Stimulated activated CD4-positive, alpha-beta T cell treated with anti-CD3 and anti-CD28 coated beads, Interleukin-4, amount 100 ng/mL, for 1 hour (primary cell): Measurements from ENCODE around the gene THNSL1.

Experiments
- DNase-seq: peaks from one replicate; pipeline ENCODE4 v3.0.0-alpha.2; 2020

THNSL1 gene

GRCh38 chr10:25061711-25062449 lies 45.5 kb downstream of the THNSL1 start:
- no peak for DNase-seq

- no peak for DNase-seq
Measured at GRCh38 chr10:25063157-25063556, 46.7 kb downstream of the THNSL1 start.

DNA sequence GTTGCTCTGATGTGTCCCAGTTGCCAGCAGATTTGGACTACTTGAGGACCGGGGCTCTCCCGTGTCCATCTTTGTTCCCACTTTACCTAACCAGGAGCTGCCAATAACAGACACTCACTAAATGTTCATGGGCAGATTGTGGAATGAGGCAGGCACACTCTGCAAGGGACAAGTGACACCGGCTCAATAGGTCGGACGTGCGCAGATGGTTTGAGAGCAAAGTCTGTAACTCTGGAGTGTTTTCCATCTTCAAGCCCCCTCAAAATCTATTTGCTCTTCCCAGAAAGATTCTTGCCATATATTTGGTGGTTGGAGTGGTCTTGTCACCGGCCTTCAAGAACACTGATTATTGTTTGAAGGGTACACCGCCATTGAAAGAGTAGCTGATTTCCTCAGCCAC lies 47.2 kb downstream of the THNSL1 start:
- no peak for DNase-seq

GRCh38 chr10:25064401-25064800 lies 48.0 kb downstream of the THNSL1 start:
- DNase-seq = no peak

DNA sequence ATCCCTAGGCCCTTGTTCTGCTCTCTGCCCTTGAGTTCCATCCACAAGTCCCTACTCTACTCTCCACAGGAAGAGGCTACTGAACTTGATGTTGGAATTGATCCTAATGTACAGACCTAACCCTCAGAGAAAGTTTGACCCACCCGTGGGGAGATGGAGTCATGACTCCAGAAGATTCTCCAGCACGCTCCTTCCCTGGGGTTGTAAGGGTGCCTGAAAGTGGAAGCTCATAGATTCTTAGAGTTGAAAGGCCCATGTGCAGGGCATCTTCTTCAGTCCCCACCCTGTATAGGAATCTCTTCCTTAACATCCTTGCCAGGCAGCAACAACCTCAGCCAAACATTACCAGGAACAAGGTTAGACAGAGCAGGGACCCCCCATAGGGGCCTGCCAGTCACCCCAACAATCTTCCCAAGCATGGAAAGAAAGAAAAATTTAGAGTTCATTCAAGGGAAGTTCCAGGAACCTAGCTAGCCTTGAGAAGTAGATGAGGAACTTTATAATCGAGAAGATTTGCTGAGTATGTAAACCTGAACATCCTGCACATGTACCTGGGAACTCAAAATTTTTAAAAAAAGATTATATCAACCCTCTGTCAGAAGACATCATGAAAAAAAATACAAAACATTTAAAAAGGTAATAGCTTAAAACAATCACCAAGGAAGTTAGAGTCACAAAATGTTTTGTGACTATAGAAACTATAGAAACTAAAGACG lies 49.5 kb downstream of the THNSL1 start:
- DNase-seq = no peak

- DNase-seq = no peak
Measured at GRCh38 chr10:25068152-25069058, 52.0 kb downstream of the THNSL1 start.

- DNase-seq = no peak
Measured at GRCh38 chr10:25071227-25071626, 54.8 kb downstream of the THNSL1 start.

DNA sequence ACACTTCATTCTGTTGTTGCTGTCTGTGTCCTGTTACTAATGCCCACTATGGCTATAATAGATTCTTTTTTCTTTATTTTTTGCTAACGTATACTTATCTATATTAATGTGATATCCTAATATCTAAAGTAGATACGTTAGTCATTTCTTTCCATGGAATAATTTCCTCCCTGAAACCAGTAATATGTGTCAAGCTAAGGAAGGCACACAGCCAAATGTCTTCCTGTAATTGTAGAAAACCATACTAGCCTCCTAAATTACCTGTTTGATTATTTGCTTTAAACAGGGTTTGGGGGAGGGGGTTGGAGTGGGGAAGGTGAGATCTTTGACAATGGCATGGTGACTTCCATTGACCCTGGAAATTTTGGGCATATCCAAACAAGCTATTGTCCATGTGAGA lies 56.4 kb downstream of the THNSL1 start:
- no peak for DNase-seq

DNA sequence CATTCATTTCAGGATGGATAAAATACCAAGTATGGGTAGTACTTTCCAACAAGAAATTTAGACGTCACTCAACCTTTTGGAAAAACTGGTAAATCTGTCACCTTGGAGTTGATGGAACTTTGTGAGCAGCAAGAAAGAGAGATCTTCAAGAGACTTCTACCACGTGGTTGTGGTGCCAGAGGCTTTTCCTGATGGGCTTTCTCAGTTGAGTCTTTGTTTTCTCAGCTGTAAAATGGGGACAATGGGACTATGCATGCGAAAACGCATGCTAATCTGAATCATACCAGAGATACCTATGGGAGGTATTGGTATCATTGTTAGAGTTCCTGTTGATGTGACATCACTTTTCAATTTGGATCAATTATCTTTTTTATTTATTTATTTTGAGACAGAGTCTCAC lies 59.4 kb downstream of the THNSL1 start:
- no peak for DNase-seq
